HepG2 (cell line): ENCODE results near the gene TEKT5. TPM values are rescaled to one million over a fixed set of nuclear protein-coding genes. Genes with fewer than 3 reads are reported as not detected.

Source experiments
- ARNTL ChIP-seq: sonication (generic); formaldehyde crosslinking; IDR thresholded peaks from 2 replicates; pipeline ENCODE4 v1.4.0; 2020; ENCODE audit warnings: mild to moderate bottlenecking, missing genetic modification reagents
- CEBPZ ChIP-seq: IDR thresholded peaks from 2 replicates; pipeline ENCODE4 v1.6.1; 2012; ENCODE audit warnings: low read length, improper control_type of control experiment
- EZH2 ChIP-seq: conservative IDR thresholded peaks from 2 replicates; pipeline ENCODE4 v1.6.1; 2012; ENCODE audit warnings: mild to moderate bottlenecking, low read depth, low read length, moderate library complexity
- FLYWCH1 ChIP-seq: sonication (generic); formaldehyde crosslinking; IDR thresholded peaks from 2 replicates; pipeline ENCODE4 v1.8.1; 2023; ENCODE audit warnings: mild to moderate bottlenecking, missing genetic modification reagents
- IKZF1 ChIP-seq: fragments of 450-650 bp; IDR thresholded peaks from 2 replicates; pipeline ENCODE4 v1.7.1; 2016
- KMT2A ChIP-seq: sonication (generic); formaldehyde crosslinking; IDR thresholded peaks from 2 replicates; pipeline ENCODE4 v1.4.0; 2020; ENCODE audit warnings: missing genetic modification reagents
- MED8 ChIP-seq: sonication (generic); formaldehyde crosslinking; IDR thresholded peaks from 2 replicates; pipeline ENCODE4 v1.8.1; 2023; ENCODE audit warnings: mild to moderate bottlenecking, missing genetic modification reagents; ENCODE audit not compliant: insufficient replicate concordance
- MLLT10 ChIP-seq: sonication (generic); formaldehyde crosslinking; IDR thresholded peaks from 2 replicates; pipeline ENCODE4 v1.4.0; 2020; ENCODE audit warnings: missing genetic modification reagents
- MTF1 ChIP-seq: sonication (generic); formaldehyde crosslinking; IDR thresholded peaks from 2 replicates; pipeline ENCODE4 v1.5.0; 2020; ENCODE audit warnings: missing genetic modification reagents
- NFKB2 ChIP-seq: sonication (generic); formaldehyde crosslinking; IDR thresholded peaks from 2 replicates; pipeline ENCODE4 v1.4.0; 2020; ENCODE audit warnings: missing genetic modification reagents, borderline replicate concordance
- SMARCC2 ChIP-seq: fragments of 450-650 bp; IDR thresholded peaks from 2 replicates; pipeline ENCODE4 v1.6.1; 2017; ENCODE audit warnings: antibody characterized with exemption, mild to moderate bottlenecking
- SP5 ChIP-seq: IDR thresholded peaks from 2 replicates; pipeline ENCODE4 v1.6.1; 2016; ENCODE audit warnings: low read depth, borderline replicate concordance
- SYNCRIP ChIP-seq: fragments of 200-400 bp; formaldehyde crosslinking; IDR thresholded peaks from 2 replicates; pipeline ENCODE4 v1.6.1; 2018; ENCODE audit warnings: mild to moderate bottlenecking, low read depth, low read length; ENCODE audit not compliant: insufficient read depth
- ZBTB42 ChIP-seq: sonication (generic); formaldehyde crosslinking; IDR thresholded peaks from 2 replicates; pipeline ENCODE4 v1.5.0; 2020; ENCODE audit warnings: mild to moderate bottlenecking, missing genetic modification reagents
- ZBTB46 ChIP-seq: sonication (generic); formaldehyde crosslinking; IDR thresholded peaks from 2 replicates; pipeline ENCODE4 v1.4.0; 2020; ENCODE audit warnings: mild to moderate bottlenecking, missing genetic modification reagents, borderline replicate concordance
- ZNF142 ChIP-seq: sonication (generic); formaldehyde crosslinking; IDR thresholded peaks from 2 replicates; pipeline ENCODE4 v1.4.0; 2020; ENCODE audit warnings: missing genetic modification reagents
- ZNF34 ChIP-seq: sonication (generic); formaldehyde crosslinking; IDR thresholded peaks from 2 replicates; pipeline ENCODE4 v1.4.0; 2020; ENCODE audit warnings: mild to moderate bottlenecking, missing genetic modification reagents, borderline replicate concordance
- ZSCAN30 ChIP-seq: sonication (generic); formaldehyde crosslinking; IDR thresholded peaks from 2 replicates; pipeline ENCODE4 v1.5.0; 2020; ENCODE audit warnings: mild to moderate bottlenecking, missing genetic modification reagents
- polyA plus RNA-seq, 8 experiments: library from polyadenylated mRNA; depleted of rRNA in 3 of 8; stranded (reverse) in 7 of 8; unstranded in 1 of 8; fragments of >200 nt; fragmentation: Illumina TruSeq in 4 of 8; extraction: Trizol in 4 of 8; gene quantifications; 2 replicates each; pipeline versions ENCODE4 v1.2.1 to v1.2.3, GENCODE V29; 2011 to 2016; ENCODE audit warnings: low read depth in 4 of 8, missing spikeins in 1 of 8, mixed read lengths in 1 of 8; ENCODE audit not compliant: insufficient read depth in 1 of 8
- total RNA-seq, 5 experiments: library from RNA; depleted of rRNA; stranded (reverse); fragments of >200 nt; fragmentation: Illumina TruSeq; extraction: Trizol; gene quantifications; 2 replicates each; pipeline ENCODE4 v1.2.3, GENCODE V29; 2016; ENCODE audit warnings: low read depth in 1 of 5

Gene TEKT5
- total and polyA plus RNA-seq, 2 of the 13 experiments (the other 11 are each of a cell fraction or from before 2014, with no cell fraction given) = 0.16 TPM; not detected in 1

- TF ChIP-seq CEBPZ (no peak), MED8 (CRISPR knock-in tag) (no peak), MTF1 (CRISPR knock-in tag) (no peak), IKZF1 (no peak), SP5 (CRISPR knock-in tag) (peak; percentile 40; the same call in 1 of the 2 replicates), FLYWCH1 (CRISPR knock-in tag) (no peak), ZNF34 (CRISPR knock-in tag) (no peak), NFKB2 (CRISPR knock-in tag) (peak; percentile 83; the same call in 1 of the 2 replicates), SMARCC2 (no peak), ARNTL (CRISPR knock-in tag) (no peak), KMT2A (CRISPR knock-in tag) (no peak), ZBTB46 (no peak), ZBTB42 (CRISPR knock-in tag) (no peak), SYNCRIP (no peak), MLLT10 (no peak), ZSCAN30 (CRISPR knock-in tag) (no peak), ZNF142 (CRISPR knock-in tag) (no peak), EZH2 (no peak)
These were observed 33.5 kb upstream of the TEKT5 start (continued) for GRCh38 chr16:10728003-10728887.
